Urinary bladder (tissue), 4 donors: Measurements from ENCODE around the gene BLOC1S1. TPM values are rescaled to one million over a fixed set of nuclear protein-coding genes. Genes with fewer than 3 reads are reported as not detected.

Source experiments
- DNase-seq: peaks from one replicate; pipeline ENCODE4 v3.0.0-alpha.2; 2015; ENCODE audit errors: extremely low spot score
- H3K27ac ChIP-seq: one replicate; pipeline ENCODE4 v1.5.1; 2013; ENCODE audit warnings: low read depth, mild to moderate bottlenecking, moderate library complexity
- H3K36me3 ChIP-seq: one replicate; pipeline ENCODE4 v1.6.1; 2013; ENCODE audit warnings: mild to moderate bottlenecking, moderate library complexity; ENCODE audit not compliant: insufficient read depth
- H3K4me1 ChIP-seq: one replicate; pipeline ENCODE4 v1.6.1; 2013; ENCODE audit warnings: mild to moderate bottlenecking, moderate library complexity; ENCODE audit not compliant: insufficient read depth
- H3K4me3 ChIP-seq: one replicate; pipeline ENCODE4 v1.5.1; 2013; ENCODE audit warnings: low read depth, low read length
- WGBS: extraction: QIAGEN DNeasy Blood & Tissue Kit; methylation state at CpG from one replicate; pipeline ENCODE4 v1.1.7; 2013; 5-methylcytosine and 5-hydroxymethylcytosine counted together
- polyA plus RNA-seq: library from polyadenylated mRNA; stranded (reverse); fragments of 200-250 nt; gene quantifications from one replicate; pipeline ENCODE4 v1.2.3, GENCODE V29; 2013
- total RNA-seq: library from RNA; depleted of rRNA; stranded (reverse); fragments of >200 nt; gene quantifications from one replicate; pipeline ENCODE4 v1.2.3, GENCODE V29; 2014
- donor health status: healthy with polysubstance abuse.
- donor health status: healthy.

BLOC1S1 gene
- total RNA-seq (48.4 TPM), polyA plus RNA-seq (237 TPM)

DNA sequence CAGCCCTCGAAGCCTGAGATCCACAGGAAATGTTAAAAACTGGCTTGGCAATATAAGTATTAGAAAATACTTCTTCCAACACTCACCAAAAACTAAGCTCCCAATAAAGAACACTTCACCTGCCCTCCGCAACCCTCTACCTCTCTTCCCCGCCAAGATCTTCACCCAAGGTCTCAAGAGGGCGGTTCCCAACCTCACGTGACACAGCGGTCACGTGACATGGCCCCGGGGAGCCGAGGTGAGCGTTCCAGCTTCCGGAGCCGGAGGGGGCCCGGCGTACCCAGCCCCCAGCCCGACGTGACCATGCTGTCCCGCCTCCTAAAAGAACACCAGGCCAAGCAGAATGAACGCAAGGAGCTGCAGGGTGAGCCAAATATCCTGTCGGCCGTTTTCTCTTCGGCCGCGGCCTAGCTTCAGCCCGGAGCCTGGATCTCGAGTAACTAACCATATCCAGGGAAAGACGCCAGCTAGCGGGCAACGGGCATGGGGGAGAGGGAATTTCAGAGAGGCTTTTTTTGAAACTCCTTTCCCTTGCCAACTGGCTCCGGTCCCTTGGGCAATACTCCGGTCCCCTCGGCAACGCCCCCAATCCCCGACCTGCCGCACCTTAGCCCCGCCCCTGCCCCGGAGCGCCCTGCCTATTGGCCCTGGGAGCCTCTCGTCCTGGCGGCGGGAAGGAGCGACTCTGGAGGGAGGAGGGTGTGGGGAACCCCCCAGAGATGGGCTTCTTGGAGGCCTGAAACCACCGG lies at the start of gene BLOC1S1:
Gene BLOC1S1, plus strand, starts transcription at position 214 of the 749 bp plus-strand sequence. Its CDS starts 6 bp downstream, at position 220.
- no peak for DNase-seq
- Histone ChIP-seq H3K36me3 (no peaks in the 10 kb centered on the region), H3K27ac (peak within 1 kb of the TSS; percentile 89), H3K4me3 (peak within 1 kb of the TSS; percentile 71), H3K4me1 (no peaks in the 10 kb centered on the region)
- WGBS: under 1% methylated on average over 42 of the region's 42 CpGs

DNA sequence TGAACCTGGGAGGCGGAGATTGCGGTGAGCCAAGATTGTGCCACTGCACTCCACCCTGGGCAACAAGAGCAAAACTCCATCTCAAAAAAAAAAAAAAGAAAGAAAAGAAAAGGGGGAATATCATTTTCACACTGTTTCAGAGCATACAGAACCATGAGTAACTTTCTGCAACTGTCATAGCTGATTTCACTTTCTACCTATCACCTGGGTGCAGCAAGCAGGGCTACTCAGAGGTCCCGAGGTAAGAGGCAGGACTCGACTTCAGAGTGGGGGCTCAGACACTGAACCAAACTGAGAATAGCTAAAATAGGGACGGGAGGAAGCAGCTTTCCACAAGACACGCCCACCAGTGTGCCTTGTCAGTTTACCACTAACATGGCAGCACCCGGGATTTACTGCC lies 49.3 kb upstream of the BLOC1S1 start:
- no peak overlapping the region for H3K27ac ChIP-seq
- DNase-seq: no peak
- no peaks in the 10 kb centered on the region for H3K4me1 ChIP-seq
- H3K36me3 ChIP-seq: no peaks in the 10 kb centered on the region
- H3K4me3 ChIP-seq: no peak overlapping the region
- WGBS: 80% methylated on average over 7 of the region's 7 CpGs

DNA sequence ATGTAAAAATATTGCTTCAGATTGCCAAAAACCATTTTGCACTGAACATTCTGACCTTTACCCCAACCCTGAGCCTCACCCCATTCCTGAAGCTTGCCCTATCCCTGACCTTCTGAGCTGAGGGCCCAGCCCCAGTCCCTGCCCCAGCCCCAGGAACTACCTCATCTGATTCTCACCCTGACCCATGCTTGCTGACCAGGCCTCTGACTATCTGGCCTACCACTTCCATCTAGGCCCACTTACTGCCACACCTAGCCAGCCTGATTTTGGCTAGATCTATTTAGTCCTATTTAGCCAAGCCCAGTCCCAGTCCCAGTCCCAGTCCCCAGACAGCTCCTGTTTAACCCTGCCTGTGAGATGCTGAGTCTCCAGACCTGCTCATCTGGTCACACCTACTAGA lies 45.6 kb upstream of the BLOC1S1 start:
- Histone ChIP-seq H3K4me1 (no peaks in the 10 kb centered on the region), H3K4me3 (no peak overlapping the region), H3K27ac (no peak overlapping the region), H3K36me3 (no peaks in the 10 kb centered on the region)
- no peak for DNase-seq

- Histone ChIP-seq H3K4me3 (no peak overlapping the region), H3K4me1 (no peaks in the 10 kb centered on the region), H3K36me3 (no peaks in the 10 kb centered on the region), H3K27ac (no peak overlapping the region)
- WGBS: 61% methylated on average over 4 of the region's 4 CpGs
- no peak for DNase-seq
Measured at GRCh38 chr12:55671746-55672145, 44.1 kb upstream of the BLOC1S1 start.

DNA sequence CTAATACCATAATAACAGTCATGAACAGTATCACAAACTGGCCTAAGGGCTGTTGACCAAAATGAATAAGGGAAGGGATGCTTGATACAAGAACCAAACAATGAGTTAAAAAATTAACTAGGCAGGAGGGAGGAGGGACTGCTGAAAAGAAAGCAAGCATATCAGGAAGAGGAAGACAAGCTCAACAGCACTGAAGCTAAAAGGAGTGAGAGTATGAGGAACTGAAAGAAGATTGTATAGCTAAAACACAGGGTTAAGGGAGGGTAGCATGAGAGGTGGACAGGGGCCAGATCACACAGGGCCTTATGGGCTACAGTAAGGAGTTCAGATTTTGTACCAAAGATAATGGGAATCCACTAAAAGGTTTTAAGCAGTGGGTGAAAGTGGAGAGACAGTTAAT lies 42.2 kb upstream of the BLOC1S1 start:
- Histone ChIP-seq H3K27ac (no peak overlapping the region), H3K36me3 (no peaks in the 10 kb centered on the region), H3K4me3 (no peak overlapping the region), H3K4me1 (no peaks in the 10 kb centered on the region)
- DNase-seq: no peak

DNA sequence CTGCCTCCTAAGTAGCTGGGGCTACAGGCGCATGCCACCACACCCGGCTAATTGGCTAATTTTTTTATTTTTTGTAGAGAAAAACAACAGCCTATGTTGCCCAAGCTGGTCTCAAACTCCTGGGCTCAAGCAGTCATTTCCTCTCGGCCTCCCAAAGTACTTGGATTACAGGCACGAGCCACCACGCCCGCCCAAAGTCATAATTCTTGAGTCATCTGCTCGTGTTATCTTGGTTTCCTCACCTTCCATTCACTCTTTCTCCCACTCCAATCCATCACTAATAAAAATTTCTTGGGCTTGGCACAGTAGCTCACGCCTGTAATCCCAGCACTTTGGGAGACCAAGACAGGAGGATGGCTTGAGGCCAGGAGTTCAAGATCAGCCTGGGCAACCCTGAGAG lies 40.2 kb upstream of the BLOC1S1 start:
- DNase-seq: no peak
- no peaks in the 10 kb centered on the region for H3K36me3 ChIP-seq
- H3K27ac ChIP-seq: no peak overlapping the region
- WGBS: 82% methylated on average over 8 of the region's 8 CpGs
- no peaks in the 10 kb centered on the region for H3K4me1 ChIP-seq
- no peak overlapping the region for H3K4me3 ChIP-seq

GRCh38 chr12:55676707-55677106 lies 39.1 kb upstream of the BLOC1S1 start:
- Histone ChIP-seq H3K36me3 (no peaks in the 10 kb centered on the region), H3K27ac (no peak overlapping the region), H3K4me1 (peaks cover 1% of the 10 kb centered on the region), H3K4me3 (no peak overlapping the region)
- WGBS: 71% methylated on average over 6 of the region's 6 CpGs
- no peak for DNase-seq

- Histone ChIP-seq H3K4me1 (peaks cover 1% of the 10 kb centered on the region), H3K27ac (no peak overlapping the region), H3K4me3 (no peak overlapping the region), H3K36me3 (no peaks in the 10 kb centered on the region)
- DNase-seq: no peak
- WGBS: 89% methylated on average over 5 of the region's 5 CpGs
Measured at GRCh38 chr12:55679691-55680090, 36.2 kb upstream of the BLOC1S1 start.

- no peak overlapping the region for H3K27ac ChIP-seq
- peaks cover 1% of the 10 kb centered on the region for H3K4me1 ChIP-seq
- no peaks in the 10 kb centered on the region for H3K36me3 ChIP-seq
- H3K4me3 ChIP-seq: no peak overlapping the region
- 16% methylated on average over 17 of the region's 17 CpGs for WGBS
- DNase-seq: no peak
Measured at GRCh38 chr12:55681142-55682077, 34.4 kb upstream of the BLOC1S1 start.

- Histone ChIP-seq H3K4me3 (no peak overlapping the region), H3K4me1 (peaks cover 1% of the 10 kb centered on the region), H3K36me3 (no peaks in the 10 kb centered on the region), H3K27ac (no peak overlapping the region)
- no peak for DNase-seq
- WGBS: 86% methylated on average over 13 of the region's 13 CpGs
Measured at GRCh38 chr12:55682087-55682796, 33.6 kb upstream of the BLOC1S1 start.

- no peak for DNase-seq
- Histone ChIP-seq H3K27ac (no peak overlapping the region), H3K4me1 (peaks cover 1% of the 10 kb centered on the region), H3K36me3 (no peaks in the 10 kb centered on the region), H3K4me3 (no peak overlapping the region)
- 88% methylated on average over 7 of the region's 7 CpGs for WGBS
Measured at GRCh38 chr12:55683676-55684075, 32.2 kb upstream of the BLOC1S1 start.

DNA sequence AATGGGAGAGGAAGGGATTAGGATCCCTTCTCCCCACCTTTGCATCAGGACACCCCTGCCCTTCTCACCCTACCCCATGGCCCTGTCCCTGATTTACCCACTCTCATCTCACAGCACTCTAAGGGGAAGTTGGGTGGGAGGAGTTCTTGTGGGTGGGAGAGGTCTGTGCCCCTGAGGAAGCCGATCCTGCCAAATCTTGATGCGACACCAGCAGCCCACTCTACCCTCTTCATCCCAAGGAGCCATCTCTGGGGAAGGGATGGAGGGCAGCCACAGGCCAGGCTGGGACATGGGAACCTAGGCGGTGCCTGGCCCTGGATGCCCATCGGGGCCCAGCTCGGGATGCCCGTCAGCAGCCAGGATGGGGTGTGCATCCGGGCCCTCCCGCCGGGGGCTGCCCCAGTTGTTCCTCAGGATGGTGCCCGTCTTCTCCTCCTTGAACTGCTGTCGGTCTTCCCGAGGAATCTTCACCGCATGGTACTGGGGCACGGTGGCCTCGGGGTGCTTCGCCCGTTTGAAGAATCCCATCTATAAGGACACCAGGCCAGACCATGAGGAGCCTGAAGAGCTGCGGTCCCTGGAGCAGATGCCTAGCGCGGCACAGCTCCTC lies 31.0 kb upstream of the BLOC1S1 start:
- 94% methylated on average over 20 of the region's 20 CpGs for WGBS
- no peaks in the 10 kb centered on the region for H3K36me3 ChIP-seq
- DNase-seq: no peak
- no peak overlapping the region for H3K27ac ChIP-seq
- peaks cover 1% of the 10 kb centered on the region for H3K4me1 ChIP-seq
- no peak overlapping the region for H3K4me3 ChIP-seq

- Histone ChIP-seq H3K36me3 (no peaks in the 10 kb centered on the region), H3K4me1 (peaks cover 1% of the 10 kb centered on the region), H3K4me3 (no peak overlapping the region), H3K27ac (no peak overlapping the region)
- 90% methylated on average over 5 of the region's 5 CpGs for whole genome bisulfite sequencing
- DNase-seq: no peak
Measured at GRCh38 chr12:55685671-55686070, 30.2 kb upstream of the BLOC1S1 start.
